ENCODE results near the gene SERTAD2.

GRCh38 chr2:64638502-64639120 lies 15.1 kb downstream of the SERTAD2 start:
- TF ChIP-seq POLR2A (IDR thresholded peaks at IDR 0.05; ENCODE audit: low read depth, low read length) = no peak
- TF ChIP-seq POLR2AphosphoS5 (IDR thresholded peaks at IDR 0.05; ENCODE audit: low read depth, low read length) = no peak
- TF ChIP-seq TAF1 (IDR thresholded peaks at IDR 0.05; ENCODE audit: low read depth, low read length) = no peak

Data from GM12891 (cell line).